Mammary epithelial cell (primary cell): ENCODE measurements around the gene CTNNA1.

Experiments
- EZH2 ChIP-seq: IDR thresholded peaks from 2 replicates; pipeline ENCODE4 v1.6.1; 2012; ENCODE audit warnings: low read length, inconsistent platforms, borderline replicate concordance
- TF ChIP-seq, protein P1 (sequence below), 2 donors: IDR thresholded peaks in 1 of 2; conservative IDR thresholded peaks in 1 of 2; 2 replicates each; pipeline ENCODE4 v1.5.1; 2011 to 2012; ENCODE audit warnings: inconsistent platforms in 2 of 2, low read length in 2 of 2, mild to moderate bottlenecking in 2 of 2, control low read depth in 1 of 2, low read depth in 1 of 2; ENCODE audit not compliant: insufficient read depth in 1 of 2; ENCODE audit errors: extremely low read depth in 1 of 2

DNA sequence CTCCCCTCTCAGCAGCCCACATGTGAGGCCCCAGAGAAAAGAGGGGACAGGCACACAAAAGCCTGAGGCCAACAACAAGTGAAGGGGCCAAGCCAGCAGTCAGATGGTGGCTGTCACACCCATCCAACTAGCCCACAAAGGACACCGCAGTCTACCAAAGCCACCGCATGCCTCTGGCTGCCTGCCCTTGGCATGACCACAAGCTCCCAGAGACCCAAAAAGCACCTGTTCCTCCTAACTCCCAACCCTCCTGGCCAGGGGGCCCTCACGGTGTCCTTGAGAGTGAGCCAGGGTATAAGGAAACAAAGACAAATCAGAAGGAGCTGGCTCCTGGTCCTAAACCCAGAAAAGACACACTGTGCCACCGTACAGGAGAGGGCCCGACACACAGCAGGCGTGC is 199.7 kb downstream of the CTNNA1 start:
- TF ChIP-seq, protein P1, sequence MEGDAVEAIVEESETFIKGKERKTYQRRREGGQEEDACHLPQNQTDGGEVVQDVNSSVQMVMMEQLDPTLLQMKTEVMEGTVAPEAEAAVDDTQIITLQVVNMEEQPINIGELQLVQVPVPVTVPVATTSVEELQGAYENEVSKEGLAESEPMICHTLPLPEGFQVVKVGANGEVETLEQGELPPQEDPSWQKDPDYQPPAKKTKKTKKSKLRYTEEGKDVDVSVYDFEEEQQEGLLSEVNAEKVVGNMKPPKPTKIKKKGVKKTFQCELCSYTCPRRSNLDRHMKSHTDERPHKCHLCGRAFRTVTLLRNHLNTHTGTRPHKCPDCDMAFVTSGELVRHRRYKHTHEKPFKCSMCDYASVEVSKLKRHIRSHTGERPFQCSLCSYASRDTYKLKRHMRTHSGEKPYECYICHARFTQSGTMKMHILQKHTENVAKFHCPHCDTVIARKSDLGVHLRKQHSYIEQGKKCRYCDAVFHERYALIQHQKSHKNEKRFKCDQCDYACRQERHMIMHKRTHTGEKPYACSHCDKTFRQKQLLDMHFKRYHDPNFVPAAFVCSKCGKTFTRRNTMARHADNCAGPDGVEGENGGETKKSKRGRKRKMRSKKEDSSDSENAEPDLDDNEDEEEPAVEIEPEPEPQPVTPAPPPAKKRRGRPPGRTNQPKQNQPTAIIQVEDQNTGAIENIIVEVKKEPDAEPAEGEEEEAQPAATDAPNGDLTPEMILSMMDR (conservative IDR thresholded peaks at IDR 0.05 in 1 of 2, IDR thresholded peaks at IDR 0.05 in 1 of 2; ENCODE audit: extremely low read depth in 1 of 2, insufficient read depth in 1 of 2, low read depth in 1 of 2, low read length in 2 of 2), result no peak
- TF ChIP-seq EZH2, result no peak
